Stomach (tissue), 4 donors: Measurements from ENCODE around the gene PDP2.

ENCODE experiments used
- POLR2AphosphoS5 ChIP-seq, 3 donors: sonication (generic); formaldehyde crosslinking; IDR thresholded peaks; one replicate each; pipeline ENCODE4 v1.6.1; 2016; ENCODE audit warnings: antibody characterized with exemption in 3 of 3
- TF ChIP-seq, protein P1 (sequence below), 7 experiments: fragments of 450-650 bp in 4 of 7; fragments of 200-600 bp in 3 of 7; sonication (generic) in 3 of 7; IDR thresholded peaks; one replicate each; pipeline ENCODE4 v1.5.1; 2016 to 2019; ENCODE audit warnings: antibody characterized with exemption in 7 of 7, control low read depth in 2 of 7, mild to moderate bottlenecking in 1 of 7

DNA sequence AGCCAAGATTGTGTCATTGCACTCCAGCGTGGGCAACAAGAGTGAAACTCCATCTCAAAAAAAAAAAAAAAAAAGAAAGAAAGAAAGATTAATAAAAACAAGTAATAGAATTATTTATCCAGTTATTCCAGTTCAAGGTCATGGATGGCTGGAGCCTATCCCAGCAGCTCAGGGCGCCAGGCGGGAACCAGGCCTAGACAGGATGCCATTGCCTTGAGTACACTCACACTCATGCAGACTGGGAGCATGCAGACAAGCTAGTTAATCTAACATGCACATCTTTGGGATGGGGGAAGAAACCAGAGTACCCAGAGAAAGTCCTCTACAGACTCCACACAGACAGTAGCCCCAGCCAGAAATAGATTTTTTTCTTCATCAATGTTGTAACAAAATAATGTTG lies 17.9 kb downstream of the PDP2 start:
- TF ChIP-seq, protein P1, sequence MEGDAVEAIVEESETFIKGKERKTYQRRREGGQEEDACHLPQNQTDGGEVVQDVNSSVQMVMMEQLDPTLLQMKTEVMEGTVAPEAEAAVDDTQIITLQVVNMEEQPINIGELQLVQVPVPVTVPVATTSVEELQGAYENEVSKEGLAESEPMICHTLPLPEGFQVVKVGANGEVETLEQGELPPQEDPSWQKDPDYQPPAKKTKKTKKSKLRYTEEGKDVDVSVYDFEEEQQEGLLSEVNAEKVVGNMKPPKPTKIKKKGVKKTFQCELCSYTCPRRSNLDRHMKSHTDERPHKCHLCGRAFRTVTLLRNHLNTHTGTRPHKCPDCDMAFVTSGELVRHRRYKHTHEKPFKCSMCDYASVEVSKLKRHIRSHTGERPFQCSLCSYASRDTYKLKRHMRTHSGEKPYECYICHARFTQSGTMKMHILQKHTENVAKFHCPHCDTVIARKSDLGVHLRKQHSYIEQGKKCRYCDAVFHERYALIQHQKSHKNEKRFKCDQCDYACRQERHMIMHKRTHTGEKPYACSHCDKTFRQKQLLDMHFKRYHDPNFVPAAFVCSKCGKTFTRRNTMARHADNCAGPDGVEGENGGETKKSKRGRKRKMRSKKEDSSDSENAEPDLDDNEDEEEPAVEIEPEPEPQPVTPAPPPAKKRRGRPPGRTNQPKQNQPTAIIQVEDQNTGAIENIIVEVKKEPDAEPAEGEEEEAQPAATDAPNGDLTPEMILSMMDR (IDR thresholded peaks at IDR 0.05): no peak
- peak in 1 of 3 donors; percentile 8 for TF ChIP-seq POLR2AphosphoS5 (IDR thresholded peaks at IDR 0.05)
